PFSK-1 (cell line): ENCODE data around the gene PEX7.

Experiments used
- FOXP2 ChIP-seq: optimal IDR thresholded peaks from 2 replicates; pipeline ENCODE3; 2011; ENCODE audit warnings: borderline replicate concordance, control low read depth, inconsistent platforms; ENCODE audit not compliant: insufficient read depth; ENCODE audit errors: extremely low read length, extremely low read depth
- POLR2AphosphoS5 ChIP-seq: IDR thresholded peaks from 2 replicates; pipeline ENCODE4 v1.6.1; 2012; ENCODE audit warnings: low read depth, mild to moderate bottlenecking, control low read depth, low read length, moderate library complexity
- SIN3A ChIP-seq: IDR thresholded peaks from 2 replicates; pipeline ENCODE4 v1.6.1; 2012; ENCODE audit warnings: mild to moderate bottlenecking, low read length, moderate library complexity, borderline replicate concordance; ENCODE audit not compliant: insufficient read depth
- TAF1 ChIP-seq: IDR thresholded peaks from 2 replicates; pipeline ENCODE4 v1.6.1; 2012; ENCODE audit warnings: low read length, control low read depth, borderline replicate concordance; ENCODE audit not compliant: insufficient read depth
- TF ChIP-seq, protein P1 (sequence below), 2 experiments: IDR thresholded peaks; 2 replicates each; pipeline versions ENCODE4 v1.6.1 to v1.8.0; 2011 to 2012; ENCODE audit warnings: low read depth in 2 of 2, low read length in 2 of 2, control low read depth in 1 of 2, inconsistent platforms in 1 of 2, mild to moderate bottlenecking in 1 of 2, moderate library complexity in 1 of 2; ENCODE audit not compliant: insufficient read depth in 1 of 2

The PEX7 gene

DNA sequence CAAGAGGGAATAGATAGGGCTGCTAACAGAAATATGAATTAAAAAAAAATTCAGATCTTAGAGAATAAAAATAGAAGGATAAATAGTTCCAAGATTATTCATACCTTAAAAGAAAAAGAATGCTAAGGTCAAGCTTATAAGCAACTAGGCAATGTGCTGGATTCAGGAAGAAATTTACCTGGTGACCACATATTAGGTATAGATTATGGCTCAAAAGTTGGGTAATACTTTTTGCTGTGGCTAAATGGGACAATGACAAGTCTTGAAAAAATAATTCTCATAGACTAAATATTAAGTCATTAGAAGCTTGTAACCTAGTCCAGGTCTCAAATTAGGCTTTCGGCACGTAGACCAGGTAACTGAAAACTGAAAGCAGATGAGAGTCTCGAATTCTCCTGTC, 47.3 kb upstream of the PEX7 start:
- TF ChIP-seq POLR2AphosphoS5 (no peak), FOXP2 (no peak), SIN3A (no peak), TAF1 (no peak)
- TF ChIP-seq, protein P1, sequence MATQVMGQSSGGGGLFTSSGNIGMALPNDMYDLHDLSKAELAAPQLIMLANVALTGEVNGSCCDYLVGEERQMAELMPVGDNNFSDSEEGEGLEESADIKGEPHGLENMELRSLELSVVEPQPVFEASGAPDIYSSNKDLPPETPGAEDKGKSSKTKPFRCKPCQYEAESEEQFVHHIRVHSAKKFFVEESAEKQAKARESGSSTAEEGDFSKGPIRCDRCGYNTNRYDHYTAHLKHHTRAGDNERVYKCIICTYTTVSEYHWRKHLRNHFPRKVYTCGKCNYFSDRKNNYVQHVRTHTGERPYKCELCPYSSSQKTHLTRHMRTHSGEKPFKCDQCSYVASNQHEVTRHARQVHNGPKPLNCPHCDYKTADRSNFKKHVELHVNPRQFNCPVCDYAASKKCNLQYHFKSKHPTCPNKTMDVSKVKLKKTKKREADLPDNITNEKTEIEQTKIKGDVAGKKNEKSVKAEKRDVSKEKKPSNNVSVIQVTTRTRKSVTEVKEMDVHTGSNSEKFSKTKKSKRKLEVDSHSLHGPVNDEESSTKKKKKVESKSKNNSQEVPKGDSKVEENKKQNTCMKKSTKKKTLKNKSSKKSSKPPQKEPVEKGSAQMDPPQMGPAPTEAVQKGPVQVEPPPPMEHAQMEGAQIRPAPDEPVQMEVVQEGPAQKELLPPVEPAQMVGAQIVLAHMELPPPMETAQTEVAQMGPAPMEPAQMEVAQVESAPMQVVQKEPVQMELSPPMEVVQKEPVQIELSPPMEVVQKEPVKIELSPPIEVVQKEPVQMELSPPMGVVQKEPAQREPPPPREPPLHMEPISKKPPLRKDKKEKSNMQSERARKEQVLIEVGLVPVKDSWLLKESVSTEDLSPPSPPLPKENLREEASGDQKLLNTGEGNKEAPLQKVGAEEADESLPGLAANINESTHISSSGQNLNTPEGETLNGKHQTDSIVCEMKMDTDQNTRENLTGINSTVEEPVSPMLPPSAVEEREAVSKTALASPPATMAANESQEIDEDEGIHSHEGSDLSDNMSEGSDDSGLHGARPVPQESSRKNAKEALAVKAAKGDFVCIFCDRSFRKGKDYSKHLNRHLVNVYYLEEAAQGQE (IDR thresholded peaks at IDR 0.05; ENCODE audit: insufficient read depth in 1 of 2, low read depth in 2 of 2, low read length in 2 of 2): no peak

DNA sequence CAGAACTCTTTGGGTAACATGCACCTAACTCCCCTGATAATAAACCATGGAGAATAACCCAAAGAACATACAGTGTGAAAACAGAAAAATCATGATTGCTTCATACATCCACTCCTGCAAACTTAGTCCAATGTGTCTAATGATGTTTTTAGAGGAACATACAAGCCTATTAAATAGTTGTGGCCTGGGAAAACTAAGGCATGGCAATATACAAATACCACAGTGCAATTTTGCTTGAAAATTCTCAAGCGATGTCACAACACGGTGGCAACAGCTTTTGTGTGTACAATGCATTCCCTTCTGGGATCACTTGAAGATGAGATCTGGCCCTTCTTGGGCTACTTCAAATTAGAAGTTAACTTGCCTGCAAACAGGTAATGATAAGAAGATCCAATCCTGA, 46.8 kb upstream of the PEX7 start:
- TF ChIP-seq POLR2AphosphoS5 (no peak), TAF1 (no peak), FOXP2 (no peak), SIN3A (no peak)
- TF ChIP-seq, protein P1 (IDR thresholded peaks at IDR 0.05; ENCODE audit: insufficient read depth in 1 of 2, low read depth in 2 of 2, low read length in 2 of 2): no peak

DNA sequence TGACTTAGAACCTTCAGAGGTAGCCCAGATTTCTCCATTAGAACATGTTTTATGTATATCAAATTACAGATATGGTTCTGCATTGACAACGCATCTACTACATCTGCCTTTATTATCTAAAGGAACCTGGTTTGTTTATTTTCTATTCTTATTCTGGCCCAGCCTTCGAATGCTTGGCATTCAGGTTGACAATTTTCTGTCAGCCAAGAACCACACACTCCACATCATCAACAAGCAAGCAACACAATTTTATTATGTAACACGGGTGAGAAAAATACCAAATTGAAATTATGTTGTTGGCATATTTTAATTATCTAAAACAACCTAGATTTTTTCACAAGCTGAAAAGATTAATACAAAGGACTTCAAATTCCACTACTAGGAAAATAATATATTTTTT, 44.7 kb upstream of the PEX7 start:
- TF ChIP-seq FOXP2 (no peak), SIN3A (no peak), POLR2AphosphoS5 (no peak), TAF1 (no peak)
- TF ChIP-seq, protein P1 (IDR thresholded peaks at IDR 0.05; ENCODE audit: insufficient read depth in 1 of 2, low read depth in 2 of 2, low read length in 2 of 2): no peak

DNA sequence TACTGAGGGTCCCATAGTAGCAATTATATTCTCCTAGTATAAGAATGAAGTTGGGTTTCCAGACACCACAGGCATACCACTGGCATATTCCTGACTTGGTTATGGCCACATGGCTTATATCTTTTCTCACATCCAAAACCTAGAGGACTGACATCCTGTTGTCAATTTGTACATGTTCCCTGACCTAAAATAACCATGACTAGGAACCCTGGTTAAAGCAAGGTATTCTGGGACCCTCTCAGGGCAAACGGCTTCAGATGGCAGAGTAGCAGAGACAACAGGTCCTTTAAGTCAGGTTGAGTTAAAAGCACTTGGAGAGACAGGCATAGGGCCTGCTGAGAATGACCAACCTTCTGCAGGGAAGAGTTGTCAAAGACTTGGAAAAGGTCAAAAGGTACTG, 42.7 kb upstream of the PEX7 start:
- TF ChIP-seq POLR2AphosphoS5: no peak
- TF ChIP-seq FOXP2: no peak
- TF ChIP-seq, protein P1 (IDR thresholded peaks at IDR 0.05; ENCODE audit: insufficient read depth in 1 of 2, low read depth in 2 of 2, low read length in 2 of 2): no peak
- no peak for TF ChIP-seq TAF1
- no peak for TF ChIP-seq SIN3A

DNA sequence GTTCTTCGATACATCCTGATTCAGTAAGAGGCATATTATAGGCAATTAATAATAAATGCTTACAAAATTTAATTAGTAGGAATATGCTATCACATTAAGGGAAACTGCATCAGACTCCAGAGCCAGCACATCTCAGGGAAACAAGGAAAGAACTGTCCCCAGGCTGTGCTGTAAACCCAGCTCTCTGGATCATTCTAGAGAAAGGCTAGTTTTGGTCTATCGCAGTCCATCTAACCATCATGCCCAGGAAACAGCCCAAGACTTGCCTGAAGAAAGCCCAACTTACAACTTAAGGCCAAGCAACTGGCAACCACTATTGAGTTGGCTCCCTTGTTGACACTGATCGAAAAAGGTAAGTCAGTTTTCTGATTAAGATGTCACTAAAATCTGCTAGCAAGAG, 41.4 kb upstream of the PEX7 start:
- no peak for TF ChIP-seq SIN3A
- no peak for TF ChIP-seq FOXP2
- TF ChIP-seq POLR2AphosphoS5: no peak
- TF ChIP-seq, protein P1 (IDR thresholded peaks at IDR 0.05; ENCODE audit: insufficient read depth in 1 of 2, low read depth in 2 of 2, low read length in 2 of 2): no peak
- no peak for TF ChIP-seq TAF1
